Measurements from ENCODE around the gene FAM186B.

Gene FAM186B

DNA sequence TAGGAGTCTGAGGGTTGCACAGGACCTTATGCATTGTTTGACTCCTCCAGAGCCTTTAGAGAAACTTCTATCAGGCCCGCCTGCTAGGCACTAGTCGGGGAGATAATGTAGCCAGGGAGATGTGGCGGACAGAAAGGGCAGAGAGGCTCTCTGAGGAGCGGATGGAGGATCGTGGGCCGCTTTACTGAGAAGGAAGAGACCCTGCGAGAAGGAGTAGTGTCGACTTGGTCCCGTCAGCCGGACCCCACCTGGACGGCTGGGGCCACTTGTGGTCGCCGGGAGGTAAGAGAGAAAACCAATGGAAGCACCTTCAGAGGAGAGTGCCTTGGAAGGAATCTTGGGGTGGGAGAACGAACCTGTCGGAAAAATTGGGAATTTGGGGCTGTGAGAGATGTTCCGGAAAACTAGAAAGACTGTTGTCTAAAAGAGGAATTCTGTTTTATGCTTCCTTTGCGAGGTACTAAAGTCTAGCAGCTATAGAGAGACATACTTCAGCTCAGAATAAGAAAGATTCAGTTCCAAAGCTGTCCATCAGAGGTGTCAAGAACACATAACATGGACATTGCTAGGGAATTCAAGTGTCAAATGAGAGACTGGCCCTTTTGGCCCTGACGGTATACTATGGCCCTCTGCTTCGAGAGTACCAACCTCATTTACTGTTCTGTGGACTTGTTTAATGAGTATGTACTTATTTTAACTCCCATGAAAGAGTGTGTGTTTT lies 36.8 kb downstream of the FAM186B start:
- Histone ChIP-seq H3K27me3 (replicated peaks; ENCODE audit: control insufficient read depth, insufficient read depth, low read length, poor library complexity, severe bottlenecking) (no peaks in the 10 kb centered on the region), H3K27ac (ENCODE audit: insufficient read depth, low read length, poor library complexity, severe bottlenecking) (peak overlapping the region; percentile 96), H3K4me3 (ENCODE audit: insufficient read depth, low read depth, low read length, poor library complexity, severe bottlenecking) (peak overlapping the region; percentile 84), H3K4me1 (ENCODE audit: control insufficient read depth, insufficient read depth, low read length, poor library complexity, severe bottlenecking) (peaks cover 38% of the 10 kb centered on the region), H3K9me3 (ENCODE audit: control insufficient read depth, low read length) (no peaks in the 10 kb centered on the region), H3K36me3 (ENCODE audit: control insufficient read depth, insufficient read depth, low read length) (peaks cover 13% of the 10 kb centered on the region)
- DNase-seq = no peak

DNA sequence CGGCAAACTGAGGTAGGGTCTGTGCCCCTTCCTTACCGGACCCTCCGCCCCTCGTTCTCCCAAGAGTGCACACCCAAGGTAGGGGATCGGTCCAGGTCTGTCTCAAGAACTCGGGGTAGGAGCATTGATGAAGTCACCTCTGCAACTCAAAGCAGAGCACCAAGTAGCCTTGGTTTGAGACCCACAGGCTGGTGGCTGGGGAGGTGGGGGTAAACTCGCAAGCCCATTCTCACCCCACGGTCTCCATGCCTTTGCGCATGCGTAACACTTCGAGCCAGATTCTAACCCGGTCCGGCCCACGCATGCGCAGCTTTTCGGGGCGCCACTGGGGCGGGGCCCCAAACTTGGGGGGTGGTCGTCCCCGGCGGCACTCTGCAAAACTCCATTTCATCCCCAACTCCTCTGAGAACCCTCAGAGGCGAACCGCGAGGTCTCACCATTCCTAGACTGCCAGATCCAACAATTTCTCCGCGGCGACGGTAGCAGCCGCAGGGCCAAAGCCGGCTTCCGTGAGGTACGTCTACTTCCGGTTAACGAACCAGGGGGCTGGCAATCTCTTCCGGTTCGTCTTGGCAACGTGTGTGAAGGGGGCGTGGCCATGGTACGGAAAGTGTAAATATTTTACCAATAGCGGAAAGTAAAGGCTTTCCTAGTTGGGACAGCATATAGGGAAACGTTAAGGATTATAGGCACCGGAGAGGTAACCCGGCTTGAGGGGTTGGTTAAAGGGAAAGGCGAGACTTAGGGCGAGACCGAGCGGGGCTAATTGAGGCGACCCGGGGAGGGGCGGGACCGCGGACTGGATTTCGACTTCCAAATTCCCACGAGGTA lies 37.6 kb downstream of the FAM186B start, which contains the start of gene MCRS1:
Gene MCRS1, minus strand, starts transcription at position 532 of the 831 bp plus-strand sequence. CDS start 1,411 bp downstream, outside the sequence.
- Histone ChIP-seq H3K4me1 (ENCODE audit: control insufficient read depth, insufficient read depth, low read length, poor library complexity, severe bottlenecking) (peaks cover 38% of the 10 kb centered on the region), H3K27ac (ENCODE audit: insufficient read depth, low read length, poor library complexity, severe bottlenecking) (peak within 1 kb of the TSS; percentile 96), H3K9me3 (ENCODE audit: control insufficient read depth, low read length) (no peaks in the 10 kb centered on the region), H3K4me3 (ENCODE audit: insufficient read depth, low read depth, low read length, poor library complexity, severe bottlenecking) (peak within 1 kb of the TSS; percentile 84), H3K36me3 (ENCODE audit: control insufficient read depth, insufficient read depth, low read length) (peaks cover 21% of the 10 kb centered on the region), H3K27me3 (replicated peaks; ENCODE audit: control insufficient read depth, insufficient read depth, low read length, poor library complexity, severe bottlenecking) (no peaks in the 10 kb centered on the region)
- peak; percentile 81 to 87 (median 82) for DNase-seq

DNA sequence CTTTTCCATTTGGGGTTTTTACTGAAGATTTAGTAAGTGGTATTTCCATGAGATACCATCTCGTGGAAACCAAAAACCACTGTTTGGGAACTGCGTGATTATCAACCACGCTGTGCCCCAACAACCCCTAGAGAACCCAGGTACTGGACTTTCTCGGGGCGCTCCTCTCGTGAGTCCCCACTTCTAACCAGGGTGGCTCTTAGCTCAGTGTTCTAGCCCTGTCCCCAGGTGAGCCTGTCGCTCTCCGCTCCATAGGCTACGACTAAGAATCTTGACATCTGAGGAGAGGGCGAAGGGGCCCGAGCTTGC lies 38.2 kb downstream of the FAM186B start:
- no peak for DNase-seq
- Histone ChIP-seq H3K27ac (ENCODE audit: insufficient read depth, low read length, poor library complexity, severe bottlenecking) (peak overlapping the region; percentile 96), H3K4me1 (ENCODE audit: control insufficient read depth, insufficient read depth, low read length, poor library complexity, severe bottlenecking) (peaks cover 38% of the 10 kb centered on the region), H3K27me3 (replicated peaks; ENCODE audit: control insufficient read depth, insufficient read depth, low read length, poor library complexity, severe bottlenecking) (no peaks in the 10 kb centered on the region), H3K9me3 (ENCODE audit: control insufficient read depth, low read length) (no peaks in the 10 kb centered on the region), H3K4me3 (ENCODE audit: insufficient read depth, low read depth, low read length, poor library complexity, severe bottlenecking) (peak overlapping the region; percentile 84), H3K36me3 (ENCODE audit: control insufficient read depth, insufficient read depth, low read length) (peaks cover 25% of the 10 kb centered on the region)

DNA sequence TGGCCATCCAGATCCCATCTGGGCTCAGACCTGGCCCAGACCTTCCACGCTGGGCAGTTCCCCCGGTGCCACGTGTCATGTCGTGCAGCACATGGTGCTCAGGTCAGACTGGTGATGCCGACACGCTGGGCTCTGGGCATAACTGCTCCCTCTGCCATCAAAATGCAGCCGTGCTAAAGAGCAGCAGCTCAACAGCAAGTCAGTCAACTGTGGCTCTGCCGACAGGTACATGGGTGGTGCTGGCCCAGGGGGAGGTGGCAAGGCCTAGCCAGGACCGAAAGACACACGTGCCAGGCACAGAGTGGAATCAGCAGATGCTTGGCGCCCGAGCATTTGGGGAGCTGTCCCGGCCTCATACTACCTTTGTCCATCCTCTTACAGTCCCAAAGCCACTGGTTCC lies 39.1 kb downstream of the FAM186B start:
- Histone ChIP-seq H3K36me3 (ENCODE audit: control insufficient read depth, insufficient read depth, low read length) (peaks cover 30% of the 10 kb centered on the region), H3K27ac (ENCODE audit: insufficient read depth, low read length, poor library complexity, severe bottlenecking) (no peak overlapping the region), H3K4me3 (ENCODE audit: insufficient read depth, low read depth, low read length, poor library complexity, severe bottlenecking) (no peak overlapping the region), H3K9me3 (ENCODE audit: control insufficient read depth, low read length) (no peaks in the 10 kb centered on the region), H3K27me3 (replicated peaks; ENCODE audit: control insufficient read depth, insufficient read depth, low read length, poor library complexity, severe bottlenecking) (no peaks in the 10 kb centered on the region), H3K4me1 (ENCODE audit: control insufficient read depth, insufficient read depth, low read length, poor library complexity, severe bottlenecking) (peaks cover 38% of the 10 kb centered on the region)
- DNase-seq = no peak

DNA sequence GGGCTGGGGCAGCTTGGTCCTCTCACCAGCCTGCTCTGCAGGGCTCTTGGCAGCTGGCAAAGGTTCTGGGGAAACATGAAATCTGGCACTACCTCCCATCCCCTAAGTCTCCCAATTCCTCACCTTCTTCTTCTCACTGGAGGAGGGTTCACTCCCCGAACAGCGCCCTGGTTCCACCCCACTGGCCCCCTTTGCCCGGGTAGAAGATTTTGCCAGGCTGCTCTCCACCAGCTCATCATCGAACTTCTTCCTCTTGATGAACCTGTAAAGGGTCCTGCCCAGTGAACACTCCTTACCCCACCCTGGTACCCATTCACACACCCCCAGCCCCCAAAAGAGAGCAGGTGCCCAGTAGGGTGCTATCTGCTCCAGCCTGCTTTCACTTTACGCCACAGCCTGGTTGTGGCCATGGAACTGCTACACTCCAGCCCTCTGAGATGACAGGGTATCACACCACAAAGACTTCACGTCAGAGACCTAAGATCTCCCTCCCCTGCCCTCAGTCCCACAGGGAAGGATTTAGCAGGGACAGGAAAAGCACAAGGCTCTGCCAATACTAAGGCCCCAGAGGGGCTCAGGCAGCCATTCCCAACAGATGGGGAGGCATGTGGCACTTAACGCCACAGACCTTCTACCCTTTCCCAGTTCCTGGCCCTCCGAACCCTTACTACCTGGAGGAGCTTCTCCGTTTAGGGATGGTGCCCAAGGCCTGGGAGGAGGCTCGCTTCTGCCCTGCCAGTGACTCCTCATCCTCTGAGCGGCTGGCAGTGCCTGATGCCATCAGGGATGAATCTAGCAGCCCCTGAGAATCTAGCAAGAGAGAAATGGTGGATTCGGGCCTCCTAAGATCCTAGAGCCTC lies 39.8 kb downstream of the FAM186B start:
- Histone ChIP-seq H3K36me3 (ENCODE audit: control insufficient read depth, insufficient read depth, low read length) (peaks cover 38% of the 10 kb centered on the region), H3K4me3 (ENCODE audit: insufficient read depth, low read depth, low read length, poor library complexity, severe bottlenecking) (no peak overlapping the region), H3K27ac (ENCODE audit: insufficient read depth, low read length, poor library complexity, severe bottlenecking) (no peak overlapping the region), H3K9me3 (ENCODE audit: control insufficient read depth, low read length) (no peaks in the 10 kb centered on the region), H3K27me3 (replicated peaks; ENCODE audit: control insufficient read depth, insufficient read depth, low read length, poor library complexity, severe bottlenecking) (no peaks in the 10 kb centered on the region), H3K4me1 (ENCODE audit: control insufficient read depth, insufficient read depth, low read length, poor library complexity, severe bottlenecking) (peaks cover 38% of the 10 kb centered on the region)
- no peak for DNase-seq

DNA sequence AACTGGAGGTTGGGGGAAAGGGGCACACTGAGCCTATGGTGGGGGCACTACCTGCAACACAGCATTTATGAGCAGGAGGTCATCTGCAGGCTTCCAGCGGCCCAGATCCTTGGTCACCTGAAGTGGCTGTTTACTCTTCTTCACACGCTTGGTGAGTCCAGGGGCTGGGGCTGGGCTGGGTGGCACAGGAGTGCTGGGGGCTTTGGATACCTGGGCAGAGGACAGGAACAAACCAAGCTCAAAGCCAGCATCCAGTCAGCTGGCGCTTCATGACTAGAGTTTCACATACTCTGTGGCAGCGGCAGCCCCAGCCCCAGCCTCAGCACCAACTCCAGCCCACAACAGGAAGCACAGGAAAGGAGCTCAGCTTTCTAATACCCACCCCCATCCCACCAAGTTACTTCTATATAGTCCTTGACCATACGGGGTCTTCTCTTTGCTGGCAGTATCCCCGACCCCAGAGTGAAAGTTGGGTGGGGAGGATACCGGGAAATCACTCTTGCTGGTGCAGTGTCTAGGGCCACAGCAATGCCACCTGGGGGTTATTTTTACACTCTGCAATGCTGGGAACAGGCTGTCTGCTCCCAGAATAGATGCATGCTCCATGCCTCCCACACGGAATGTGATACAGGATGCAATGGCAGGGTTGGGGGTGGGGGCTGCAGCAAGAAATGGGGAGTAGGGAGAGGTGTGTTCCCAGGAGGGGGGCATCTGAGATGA lies 40.6 kb downstream of the FAM186B start:
- peaks cover 46% of the 10 kb centered on the region for H3K36me3 ChIP-seq (ENCODE audit: control insufficient read depth, insufficient read depth, low read length)
- H3K4me1 ChIP-seq (ENCODE audit: control insufficient read depth, insufficient read depth, low read length, poor library complexity, severe bottlenecking) = peaks cover 38% of the 10 kb centered on the region
- H3K4me3 ChIP-seq (ENCODE audit: insufficient read depth, low read depth, low read length, poor library complexity, severe bottlenecking) = no peak overlapping the region
- H3K9me3 ChIP-seq (ENCODE audit: control insufficient read depth, low read length) = no peaks in the 10 kb centered on the region
- no peak overlapping the region for H3K27ac ChIP-seq (ENCODE audit: insufficient read depth, low read length, poor library complexity, severe bottlenecking)
- no peaks in the 10 kb centered on the region for H3K27me3 ChIP-seq (replicated peaks; ENCODE audit: control insufficient read depth, insufficient read depth, low read length, poor library complexity, severe bottlenecking)
- no peak for DNase-seq

DNA sequence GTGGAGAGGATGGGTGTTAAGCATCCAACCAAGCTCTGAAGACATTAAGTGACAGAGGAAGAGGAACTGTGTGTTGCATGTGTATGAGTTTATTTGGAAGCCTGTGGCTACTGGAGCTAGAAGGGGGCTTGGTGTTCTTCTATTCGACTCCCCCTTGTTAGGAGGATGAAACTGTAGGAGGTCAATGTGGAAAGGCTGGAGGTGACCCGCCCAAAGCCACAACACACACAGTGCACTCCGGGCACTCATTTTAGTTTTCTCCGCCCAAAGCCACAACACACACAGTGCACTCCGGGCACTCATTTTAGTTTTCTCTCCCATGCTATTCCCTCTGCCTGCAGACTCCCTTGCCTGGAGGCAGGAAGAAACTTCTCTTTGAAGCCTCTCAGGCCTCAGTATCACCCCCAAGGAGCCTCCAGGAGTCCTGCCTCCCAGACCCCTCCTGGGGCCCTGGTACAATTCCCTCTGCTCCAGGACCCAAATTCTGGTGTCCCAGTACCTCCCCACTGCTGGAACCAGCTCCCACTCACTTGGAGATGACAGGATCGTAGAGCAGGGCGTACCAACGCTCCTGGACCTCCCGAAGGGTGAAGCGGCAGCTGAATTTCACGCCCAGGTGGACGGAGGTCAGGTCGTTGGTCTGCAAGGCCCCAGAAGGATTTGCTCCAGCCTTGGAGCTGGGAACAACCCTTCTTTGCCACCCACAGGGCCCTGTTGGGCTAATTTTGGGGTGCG lies 41.3 kb downstream of the FAM186B start:
- peaks cover 53% of the 10 kb centered on the region for H3K36me3 ChIP-seq (ENCODE audit: control insufficient read depth, insufficient read depth, low read length)
- no peak for DNase-seq
- H3K9me3 ChIP-seq (ENCODE audit: control insufficient read depth, low read length) = no peaks in the 10 kb centered on the region
- H3K27me3 ChIP-seq (replicated peaks; ENCODE audit: control insufficient read depth, insufficient read depth, low read length, poor library complexity, severe bottlenecking) = no peaks in the 10 kb centered on the region
- peaks cover 38% of the 10 kb centered on the region for H3K4me1 ChIP-seq (ENCODE audit: control insufficient read depth, insufficient read depth, low read length, poor library complexity, severe bottlenecking)
- no peak overlapping the region for H3K4me3 ChIP-seq (ENCODE audit: insufficient read depth, low read depth, low read length, poor library complexity, severe bottlenecking)
- H3K27ac ChIP-seq (ENCODE audit: insufficient read depth, low read length, poor library complexity, severe bottlenecking) = no peak overlapping the region

DNA sequence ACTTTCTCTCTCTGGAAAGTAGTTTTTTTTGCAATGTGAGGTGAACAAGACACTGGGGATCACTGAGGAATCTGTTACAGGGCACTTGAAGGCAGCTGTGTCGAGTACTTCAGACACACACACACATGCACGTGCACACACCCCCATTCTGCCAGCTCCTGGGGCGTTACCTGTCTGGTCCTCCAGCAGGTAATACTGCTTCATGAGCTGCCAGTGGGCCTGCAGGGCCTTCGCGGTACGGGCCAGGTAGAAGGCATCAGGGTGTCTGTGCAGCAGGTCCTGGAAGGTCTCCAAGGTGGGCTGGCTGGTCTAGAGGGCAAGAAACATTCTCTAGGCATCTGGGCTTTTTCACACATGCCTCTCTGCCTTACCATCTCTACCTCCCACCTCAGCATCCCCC lies 42.6 kb downstream of the FAM186B start:
- no peak for DNase-seq
- Histone ChIP-seq H3K4me1 (ENCODE audit: control insufficient read depth, insufficient read depth, low read length, poor library complexity, severe bottlenecking) (peaks cover 32% of the 10 kb centered on the region), H3K36me3 (ENCODE audit: control insufficient read depth, insufficient read depth, low read length) (peaks cover 61% of the 10 kb centered on the region)

DNA sequence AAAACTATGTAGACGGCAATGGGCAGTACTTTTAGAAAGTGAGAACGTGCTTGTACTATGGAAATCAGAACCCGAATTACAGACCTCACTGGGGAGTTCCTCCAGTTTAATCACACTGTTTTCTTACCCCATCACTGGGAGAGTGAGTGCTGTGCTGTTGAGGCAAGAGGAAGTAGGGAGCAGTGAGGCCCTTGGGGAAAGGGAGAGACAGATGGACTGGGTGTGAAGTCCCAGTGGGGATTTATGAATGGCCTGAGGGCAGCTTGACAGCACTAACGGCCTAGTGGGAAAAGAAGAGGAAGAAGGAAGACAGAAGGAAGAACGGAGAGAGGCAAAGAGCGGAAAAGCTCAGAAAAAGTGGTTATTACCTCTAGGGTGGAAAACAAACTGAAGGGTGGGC lies 43.2 kb downstream of the FAM186B start:
- no peaks in the 10 kb centered on the region for H3K27me3 ChIP-seq (replicated peaks; ENCODE audit: control insufficient read depth, insufficient read depth, low read length, poor library complexity, severe bottlenecking)
- H3K27ac ChIP-seq (ENCODE audit: insufficient read depth, low read length, poor library complexity, severe bottlenecking) = no peak overlapping the region
- peaks cover 29% of the 10 kb centered on the region for H3K4me1 ChIP-seq (ENCODE audit: control insufficient read depth, insufficient read depth, low read length, poor library complexity, severe bottlenecking)
- peaks cover 67% of the 10 kb centered on the region for H3K36me3 ChIP-seq (ENCODE audit: control insufficient read depth, insufficient read depth, low read length)
- DNase-seq = no peak
- no peak overlapping the region for H3K4me3 ChIP-seq (ENCODE audit: insufficient read depth, low read depth, low read length, poor library complexity, severe bottlenecking)
- H3K9me3 ChIP-seq (ENCODE audit: control insufficient read depth, low read length) = no peaks in the 10 kb centered on the region

More for the DNA sequence above, 42.6 kb downstream of the FAM186B start:
- no peak overlapping the region for H3K4me3 ChIP-seq (ENCODE audit: insufficient read depth, low read depth, low read length, poor library complexity, severe bottlenecking)
- H3K9me3 ChIP-seq (ENCODE audit: control insufficient read depth, low read length) = no peaks in the 10 kb centered on the region
- H3K27me3 ChIP-seq (replicated peaks; ENCODE audit: control insufficient read depth, insufficient read depth, low read length, poor library complexity, severe bottlenecking) = no peaks in the 10 kb centered on the region
- H3K27ac ChIP-seq (ENCODE audit: insufficient read depth, low read length, poor library complexity, severe bottlenecking) = no peak overlapping the region

All from effector memory CD4-positive, alpha-beta T cell (primary cell).